Measurements from ENCODE around the gene PAGR1. TPM values are rescaled to one million over a fixed set of nuclear protein-coding genes. Genes with fewer than 3 reads are reported as not detected.

Gene PAGR1
- total and polyA plus RNA-seq, 4 donors, result 14.9 to 85.3 (median 26.9) TPM

- Histone ChIP-seq H3K36me3 (ENCODE audit: control insufficient read depth in 1 of 2, insufficient read depth in 2 of 2, low read length in 1 of 2) (no peaks in the 10 kb centered on the region), H3K9me3 (ENCODE audit: control insufficient read depth, low read length) (no peaks in the 10 kb centered on the region), H3K27me3 (ENCODE audit: control insufficient read depth in 1 of 2, insufficient read depth in 2 of 2, low read length in 1 of 2) (no peaks in the 10 kb centered on the region), H3K4me3 (ENCODE audit: low read length in 2 of 2) (no peak overlapping the region), H3K27ac (ENCODE audit: low read depth in 1 of 2, low read length in 2 of 2) (no peak overlapping the region), H3K4me1 (ENCODE audit: control insufficient read depth in 1 of 2, insufficient read depth in 2 of 2, low read length in 2 of 2) (no peaks in the 10 kb centered on the region)
- intact Hi-C loops (cut with DNase I), result loop anchor here in 1 of 2 donors (10.0 kb wide), 2 partner anchors 180 to 950 kb away; partner anchors contain the start of genes CFAP119, HIRIP3, INO80E and RNF40
- WGBS, 2 donors, result 74 to 76% methylated on average over 5 of the region's 5 CpGs
- DNase-seq (peak in 1 of 2 donors; percentile 47), ATAC-seq (ENCODE audit: low FRiP score) (no peak)
These were observed 1.4 kb upstream of the PAGR1 start for GRCh38 chr16:29814592-29814991.

- Histone ChIP-seq H3K36me3 (ENCODE audit: control insufficient read depth in 1 of 2, insufficient read depth in 2 of 2, low read length in 1 of 2) (no peaks in the 10 kb centered on the region), H3K9me3 (ENCODE audit: control insufficient read depth, low read length) (no peaks in the 10 kb centered on the region), H3K4me3 (ENCODE audit: low read length in 2 of 2) (peak overlapping the region in 1 of 2 donors; percentile 24), H3K27me3 (ENCODE audit: control insufficient read depth in 1 of 2, insufficient read depth in 2 of 2, low read length in 1 of 2) (no peaks in the 10 kb centered on the region), H3K27ac (ENCODE audit: low read depth in 1 of 2, low read length in 2 of 2) (peak overlapping the region in 1 of 2 donors; percentile 79), H3K4me1 (ENCODE audit: control insufficient read depth in 1 of 2, insufficient read depth in 2 of 2, low read length in 2 of 2) (no peaks in the 10 kb centered on the region)
- 4 to 5% methylated on average over 39 of the region's 39 CpGs for WGBS, 2 donors
- intact Hi-C loops (cut with DNase I), result loop anchor here (5.0 to 10.0 kb wide), 3 partner anchors 47 to 950 kb away; partner anchors contain the start of genes CDIPT (in 1 of the 2), CFAP119 (in 1 of the 2), HIRIP3 (in 1 of the 2) and INO80E (in 1 of the 2)
- peak in 1 of 2 donors; percentile 66 for DNase-seq
- no peak for ATAC-seq (ENCODE audit: low FRiP score)
These were observed 775 bp upstream of the PAGR1 start for GRCh38 chr16:29815032-29815721.

GRCh38 chr16:29816694-29817441 lies 916 bp downstream of the PAGR1 start:
- Histone ChIP-seq H3K27ac (ENCODE audit: low read depth in 1 of 2, low read length in 2 of 2) (peak overlapping the region; percentile 10 to 79), H3K4me3 (ENCODE audit: low read length in 2 of 2) (peak overlapping the region; percentile 44 to 60), H3K36me3 (ENCODE audit: control insufficient read depth in 1 of 2, insufficient read depth in 2 of 2, low read length in 1 of 2) (no peaks in the 10 kb centered on the region), H3K9me3 (ENCODE audit: control insufficient read depth, low read length) (no peaks in the 10 kb centered on the region), H3K27me3 (ENCODE audit: control insufficient read depth in 1 of 2, insufficient read depth in 2 of 2, low read length in 1 of 2) (no peaks in the 10 kb centered on the region), H3K4me1 (ENCODE audit: control insufficient read depth in 1 of 2, insufficient read depth in 2 of 2, low read length in 2 of 2) (no peaks in the 10 kb centered on the region)
- ATAC-seq (ENCODE audit: low FRiP score), result peak; percentile 61
- WGBS, 2 donors, result 4% methylated on average over 37 of the region's 37 CpGs
- DNase-seq, result peak; percentile 85 to 89
- intact Hi-C loops (cut with DNase I), result loop anchor here (5.0 to 10.0 kb wide), 3 partner anchors 45 to 948 kb away; partner anchors contain the start of genes CDIPT (in 1 of the 2), CFAP119 (in 1 of the 2), HIRIP3 (in 1 of the 2) and INO80E (in 1 of the 2)

GRCh38 chr16:29818082-29818481 lies 2.1 kb downstream of the PAGR1 start:
- intact Hi-C loops (cut with DNase I), result loop anchor here (5.0 to 10.0 kb wide), 3 partner anchors 44 to 947 kb away; partner anchors contain the start of genes CDIPT (in 1 of the 2), CFAP119 (in 1 of the 2), HIRIP3 (in 1 of the 2) and INO80E (in 1 of the 2)
- Histone ChIP-seq H3K27ac (ENCODE audit: low read depth in 1 of 2, low read length in 2 of 2) (no peak overlapping the region), H3K9me3 (ENCODE audit: control insufficient read depth, low read length) (no peaks in the 10 kb centered on the region), H3K4me3 (ENCODE audit: low read length in 2 of 2) (no peak overlapping the region), H3K36me3 (ENCODE audit: control insufficient read depth in 1 of 2, insufficient read depth in 2 of 2, low read length in 1 of 2) (no peaks in the 10 kb centered on the region), H3K4me1 (ENCODE audit: control insufficient read depth in 1 of 2, insufficient read depth in 2 of 2, low read length in 2 of 2) (no peaks in the 10 kb centered on the region), H3K27me3 (ENCODE audit: control insufficient read depth in 1 of 2, insufficient read depth in 2 of 2, low read length in 1 of 2) (no peaks in the 10 kb centered on the region)
- ATAC-seq (ENCODE audit: low FRiP score) (no peak), DNase-seq (no peak)
- WGBS, 2 donors, result 82 to 85% methylated on average over 4 of the region's 4 CpGs

- no peak overlapping the region for H3K4me3 ChIP-seq (ENCODE audit: low read length in 2 of 2)
- peak in 1 of 2 donors; percentile 46 for DNase-seq
- no peaks in the 10 kb centered on the region for H3K36me3 ChIP-seq (ENCODE audit: control insufficient read depth in 1 of 2, insufficient read depth in 2 of 2, low read length in 1 of 2)
- H3K27me3 ChIP-seq (ENCODE audit: control insufficient read depth in 1 of 2, insufficient read depth in 2 of 2, low read length in 1 of 2), result no peaks in the 10 kb centered on the region
- peaks cover 0 to 3% of the 10 kb centered on the region in 2 donors for H3K4me1 ChIP-seq (ENCODE audit: control insufficient read depth in 1 of 2, insufficient read depth in 2 of 2, low read length in 2 of 2)
- intact Hi-C loops (cut with DNase I), result loop anchor here (5.0 to 10.0 kb wide), 3 partner anchors 43 to 945 kb away; partner anchors contain the start of genes CDIPT (in 1 of the 2), CFAP119 (in 1 of the 2), HIRIP3 (in 1 of the 2) and INO80E (in 1 of the 2)
- H3K9me3 ChIP-seq (ENCODE audit: control insufficient read depth, low read length), result no peaks in the 10 kb centered on the region
- ATAC-seq (ENCODE audit: low FRiP score), result no peak
- no peak overlapping the region for H3K27ac ChIP-seq (ENCODE audit: low read depth in 1 of 2, low read length in 2 of 2)
- 74 to 76% methylated on average over 15 of the region's 15 CpGs for WGBS, 2 donors
These were observed 3.6 kb downstream of the PAGR1 start for GRCh38 chr16:29819506-29819905.

- H3K4me1 ChIP-seq (ENCODE audit: control insufficient read depth in 1 of 2, insufficient read depth in 2 of 2, low read length in 2 of 2), result peaks cover 0 to 3% of the 10 kb centered on the region in 2 donors
- WGBS, 2 donors, result 0 to 2% methylated on average over 4 of the region's 4 CpGs
- ATAC-seq (ENCODE audit: low FRiP score), result peak; percentile 62
- DNase-seq, result peak; percentile 84 to 87
- no peaks in the 10 kb centered on the region for H3K27me3 ChIP-seq (ENCODE audit: control insufficient read depth in 1 of 2, insufficient read depth in 2 of 2, low read length in 1 of 2)
- H3K27ac ChIP-seq (ENCODE audit: low read depth in 1 of 2, low read length in 2 of 2), result peak within 1 kb of the TSS; percentile 68 to 86
- peak within 1 kb of the TSS; percentile 79 to 89 for H3K4me3 ChIP-seq (ENCODE audit: low read length in 2 of 2)
- H3K9me3 ChIP-seq (ENCODE audit: control insufficient read depth, low read length), result no peaks in the 10 kb centered on the region
- no peaks in the 10 kb centered on the region for H3K36me3 ChIP-seq (ENCODE audit: control insufficient read depth in 1 of 2, insufficient read depth in 2 of 2, low read length in 1 of 2)
- intact Hi-C loops (cut with DNase I), result loop anchor here in 1 of 2 donors (5.0 to 10.0 kb wide), 2 partner anchors 42 to 115 kb away; partner anchors contain the start of gene CDIPT
These were observed 4.3 kb downstream of the PAGR1 start, which contains the start of gene MVP for GRCh38 chr16:29820271-29820701. MVP (plus strand) TSS chr16:29820462; CDS start chr16:29830550, 10,088 bp downstream.

GRCh38 chr16:29820730-29821642 lies 5.0 kb downstream of the PAGR1 start:
- Histone ChIP-seq H3K27ac (ENCODE audit: low read depth in 1 of 2, low read length in 2 of 2) (peak overlapping the region; percentile 68 to 86), H3K4me1 (ENCODE audit: control insufficient read depth in 1 of 2, insufficient read depth in 2 of 2, low read length in 2 of 2) (peaks cover 0 to 3% of the 10 kb centered on the region in 2 donors), H3K9me3 (ENCODE audit: control insufficient read depth, low read length) (no peaks in the 10 kb centered on the region), H3K36me3 (ENCODE audit: control insufficient read depth in 1 of 2, insufficient read depth in 2 of 2, low read length in 1 of 2) (no peaks in the 10 kb centered on the region), H3K4me3 (ENCODE audit: low read length in 2 of 2) (peak overlapping the region; percentile 79 to 89), H3K27me3 (ENCODE audit: control insufficient read depth in 1 of 2, insufficient read depth in 2 of 2, low read length in 1 of 2) (no peaks in the 10 kb centered on the region)
- peak; percentile 75 to 86 for DNase-seq
- intact Hi-C loops (cut with DNase I), result loop anchor here in 1 of 2 donors (5.0 to 10.0 kb wide), 2 partner anchors 41 to 116 kb away; partner anchors contain the start of gene CDIPT
- WGBS, 2 donors, result 23 to 24% methylated on average over 11 of the region's 11 CpGs
- ATAC-seq (ENCODE audit: low FRiP score), result no peak
